Karpas-422 (cell line): ENCODE results near the gene TMUB2. TPM values are rescaled to one million over a fixed set of nuclear protein-coding genes. Genes with fewer than 3 reads are reported as not detected.
A peak's percentile ranks its signal among the peaks of the same experiment; 100 is the strongest.
"Not testable (repeated sequence)": the region's sequence is repeated elsewhere in the genome, so short reads cannot be mapped to it uniquely, and the experiment has no call there.

Experiments used
- DNase-seq: peaks from one replicate; pipeline ENCODE4 v3.0.0-alpha.2; 2015
- H2AFZ ChIP-seq: fragments of 200-600 bp; sonication (generic); 2 replicates; pipeline ENCODE4 v1.6.1; 2014; ENCODE audit warnings: antibody characterized with exemption, low read length, mixed read lengths
- H3K27ac ChIP-seq: fragments of 200-600 bp; sonication (generic); 2 replicates; pipeline ENCODE4 v1.5.1; 2014; ENCODE audit warnings: mild to moderate bottlenecking, low read length, moderate library complexity
- H3K27me3 ChIP-seq: fragments of 200-600 bp; sonication (generic); 2 replicates; pipeline ENCODE4 v1.6.1; 2014; ENCODE audit warnings: low read length, mixed read lengths
- H3K36me3 ChIP-seq: fragments of 200-600 bp; sonication (generic); 2 replicates; pipeline ENCODE4 v1.6.1; 2014; ENCODE audit warnings: low read length, mixed read lengths; ENCODE audit not compliant: insufficient read depth
- H3K4me1 ChIP-seq: fragments of 200-600 bp; sonication (generic); 2 replicates; pipeline ENCODE4 v1.6.1; 2014; ENCODE audit warnings: mild to moderate bottlenecking, low read length, mixed read lengths
- H3K4me2 ChIP-seq: fragments of 200-600 bp; sonication (generic); 2 replicates; pipeline ENCODE4 v1.6.1; 2014; ENCODE audit warnings: low read length, low read depth, mild to moderate bottlenecking; ENCODE audit not compliant: poor library complexity, severe bottlenecking
- H3K4me3 ChIP-seq: fragments of 200-600 bp; sonication (generic); 2 replicates; pipeline ENCODE4 v1.5.1; 2014; ENCODE audit warnings: mild to moderate bottlenecking, antibody characterized with exemption, low read length, mixed read lengths
- H3K79me2 ChIP-seq: fragments of 200-600 bp; sonication (generic); 2 replicates; pipeline ENCODE4 v1.6.1; 2014; ENCODE audit warnings: mild to moderate bottlenecking, low read length, mixed read lengths
- H3K9ac ChIP-seq: fragments of 200-600 bp; sonication (generic); 2 replicates; pipeline ENCODE4 v1.6.0; 2014; ENCODE audit warnings: low read length
- H3K9me2 ChIP-seq: fragments of 200-600 bp; sonication (generic), shearing (Covaris generic); replicated peaks from 2 replicates; pipeline ENCODE4 v1.6.0; 2014; ENCODE audit warnings: mild to moderate bottlenecking, low read length, moderate library complexity; ENCODE audit not compliant: insufficient read depth
- H3K9me3 ChIP-seq: fragments of 300-700, 200-600 bp; sonication (generic); 2 replicates; pipeline ENCODE4 v1.6.1; 2014; ENCODE audit warnings: low read length, mixed read lengths
- H4K20me1 ChIP-seq: fragments of 200-600 bp; sonication (generic); 2 replicates; pipeline ENCODE4 v1.6.1; 2014; ENCODE audit warnings: mild to moderate bottlenecking, antibody characterized with exemption, low read length, low read depth; ENCODE audit not compliant: insufficient read depth
- total RNA-seq: library from RNA; depleted of rRNA; stranded (reverse); fragments of >200 nt; shearing (Covaris generic); gene quantifications from 2 replicates; pipeline ENCODE4 v1.2.3, GENCODE V29; 2014; ENCODE audit warnings: low replicate concordance; rRNA removed

Gene TMUB2
- total RNA-seq = 29.3 and 36.5 TPM in 2 replicates

DNA sequence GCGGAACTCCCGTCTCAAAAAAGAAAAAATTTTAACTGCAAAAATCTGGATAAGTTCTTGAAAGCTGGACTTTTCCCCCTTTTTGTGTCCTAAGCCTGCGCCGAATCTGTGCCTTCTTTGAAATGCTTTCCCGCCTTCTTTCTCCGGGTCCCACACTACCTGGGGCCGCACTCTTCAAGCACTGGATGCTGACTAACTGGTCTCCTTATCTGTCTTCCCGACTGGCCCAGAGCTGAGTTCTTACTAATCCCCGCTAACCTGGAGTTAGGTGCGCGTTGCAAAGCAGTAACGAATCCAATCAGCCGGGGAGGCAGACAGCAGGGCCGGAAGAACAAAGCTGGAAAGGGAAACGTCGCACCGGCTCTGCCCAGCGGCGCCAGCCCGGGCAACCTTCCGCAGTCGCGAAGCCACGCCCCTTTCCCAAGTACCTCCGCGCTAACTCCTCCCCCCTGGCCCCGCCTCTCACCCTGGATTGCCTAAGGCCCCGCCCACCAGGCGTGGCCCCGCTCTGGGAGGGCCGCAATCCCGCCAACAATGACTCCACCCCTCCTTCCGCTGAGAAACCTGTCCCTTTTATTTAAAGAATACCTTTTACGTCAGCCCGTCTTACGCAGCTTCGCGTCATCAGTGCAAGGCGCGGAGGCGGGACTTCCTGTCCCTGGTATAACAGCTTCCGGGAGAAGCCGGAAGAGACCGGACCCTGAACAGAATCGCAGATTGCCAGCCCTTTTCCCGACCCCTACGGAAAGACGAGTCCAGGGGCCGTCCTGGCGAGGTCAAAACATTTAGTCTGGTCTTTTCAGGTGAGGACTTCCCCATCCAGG lies at the start of gene TMUB2:
TSS of gene TMUB2 (plus strand) at position 666 of the 824 bp plus-strand sequence. CDS start 737 bp downstream, outside the sequence.
- H3K27me3 ChIP-seq = no peaks in the 10 kb centered on the region
- no peaks in the 10 kb centered on the region for H3K9me3 ChIP-seq
- peaks cover 61% of the 10 kb centered on the region for H3K79me2 ChIP-seq
- H3K4me3 ChIP-seq = peak within 1 kb of the TSS; percentile 99
- 0 out of 2 replicates have a peak, but pooled peaks cover 8% of the 10 kb centered on the region for H3K36me3 ChIP-seq
- H4K20me1 ChIP-seq = no peaks in the 10 kb centered on the region
- peak within 1 kb of the TSS; percentile 87 for H3K4me2 ChIP-seq
- peak within 1 kb of the TSS; percentile 95 for H3K9ac ChIP-seq
- DNase-seq = peak; percentile 100
- peaks cover 23% of the 10 kb centered on the region for H3K4me1 ChIP-seq
- H3K27ac ChIP-seq = peak within 1 kb of the TSS; percentile 75
- peak within 1 kb of the TSS; percentile 92; the same call in 1 of the 2 replicates for H2AFZ ChIP-seq
- H3K9me2 ChIP-seq = no peaks in the 10 kb centered on the region

DNA sequence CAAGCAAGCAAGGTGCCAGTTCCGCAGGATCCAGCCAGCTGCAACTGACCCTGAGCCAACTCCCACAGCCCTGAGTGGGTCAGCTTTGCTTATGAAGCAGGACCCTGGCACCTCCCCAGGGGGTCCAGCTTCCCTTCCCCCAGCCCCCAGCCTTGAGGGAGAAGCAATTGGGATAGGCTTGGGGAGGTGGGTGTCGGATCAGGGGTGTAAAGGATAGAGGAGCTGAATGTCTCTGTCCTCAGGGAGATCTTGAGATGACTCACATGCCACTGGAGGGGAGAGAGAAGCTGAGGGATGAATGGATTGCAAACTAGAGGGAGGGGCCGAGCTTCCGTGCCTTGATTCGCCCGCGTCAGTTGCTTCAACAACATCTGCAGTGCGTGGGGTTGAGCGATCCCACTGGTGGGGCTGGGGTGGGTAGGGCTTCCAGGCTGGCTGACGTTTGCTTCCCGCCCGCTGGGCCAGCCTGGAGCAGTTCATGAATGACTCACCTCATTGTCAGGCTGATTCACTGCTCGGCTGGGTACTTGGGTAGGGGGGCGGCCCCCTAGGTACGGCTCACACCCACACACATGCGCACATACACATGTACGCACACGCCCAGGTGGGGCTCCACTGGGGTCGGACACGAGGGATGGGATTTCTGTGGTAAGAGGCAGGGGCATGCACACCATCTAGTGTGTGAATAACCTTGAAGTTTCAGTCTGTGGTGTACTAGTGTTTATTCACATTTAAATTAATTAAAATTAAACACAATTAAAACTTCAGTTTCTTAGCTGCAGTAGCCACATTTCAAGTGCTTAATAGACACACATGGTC lies 48.7 kb upstream of the TMUB2 start:
- Histone ChIP-seq H3K36me3 (no peaks in the 10 kb centered on the region), H3K9ac (no peak overlapping the region), H3K27ac (no peak overlapping the region), H3K9me3 (no peaks in the 10 kb centered on the region), H3K79me2 (peaks cover 13% of the 10 kb centered on the region), H3K4me2 (no peak overlapping the region), H3K4me1 (peaks cover 11% of the 10 kb centered on the region), H3K27me3 (no peaks in the 10 kb centered on the region), H2AFZ (no peak overlapping the region), H4K20me1 (no peaks in the 10 kb centered on the region), H3K9me2 (no peaks in the 10 kb centered on the region), H3K4me3 (no peak overlapping the region)
- DNase-seq = no peak

DNA sequence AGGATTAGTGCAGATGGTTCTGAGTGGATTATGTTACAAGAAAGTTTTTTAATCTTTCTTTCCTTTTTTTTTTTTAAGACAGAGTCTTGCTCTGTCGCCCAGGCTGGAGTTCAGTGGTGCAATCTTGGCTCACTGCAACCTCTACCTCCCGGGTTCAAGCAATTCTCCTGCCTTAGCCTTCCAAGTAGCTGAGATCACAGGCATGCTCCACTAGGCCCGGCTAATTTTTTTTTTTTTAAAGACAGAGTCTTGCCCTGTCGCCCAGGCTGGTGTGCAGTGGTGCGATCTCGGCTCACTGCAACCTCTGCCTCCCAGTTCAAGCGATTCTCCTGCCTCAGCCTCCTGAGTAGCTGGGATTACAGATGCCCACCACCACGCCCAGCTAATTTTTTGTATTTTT lies 42.9 kb upstream of the TMUB2 start:
- H3K9me3 ChIP-seq, H2AFZ ChIP-seq, DNase-seq, H3K4me2 ChIP-seq, H3K27ac ChIP-seq, H3K4me3 ChIP-seq, H3K9me2 ChIP-seq, H3K9ac ChIP-seq, H3K27me3 ChIP-seq, H3K36me3 ChIP-seq, H4K20me1 ChIP-seq: not testable (repeated sequence)
- Histone ChIP-seq H3K4me1 (peaks cover 11% of the 10 kb centered on the region), H3K79me2 (peaks cover 23% of the 10 kb centered on the region)

DNA sequence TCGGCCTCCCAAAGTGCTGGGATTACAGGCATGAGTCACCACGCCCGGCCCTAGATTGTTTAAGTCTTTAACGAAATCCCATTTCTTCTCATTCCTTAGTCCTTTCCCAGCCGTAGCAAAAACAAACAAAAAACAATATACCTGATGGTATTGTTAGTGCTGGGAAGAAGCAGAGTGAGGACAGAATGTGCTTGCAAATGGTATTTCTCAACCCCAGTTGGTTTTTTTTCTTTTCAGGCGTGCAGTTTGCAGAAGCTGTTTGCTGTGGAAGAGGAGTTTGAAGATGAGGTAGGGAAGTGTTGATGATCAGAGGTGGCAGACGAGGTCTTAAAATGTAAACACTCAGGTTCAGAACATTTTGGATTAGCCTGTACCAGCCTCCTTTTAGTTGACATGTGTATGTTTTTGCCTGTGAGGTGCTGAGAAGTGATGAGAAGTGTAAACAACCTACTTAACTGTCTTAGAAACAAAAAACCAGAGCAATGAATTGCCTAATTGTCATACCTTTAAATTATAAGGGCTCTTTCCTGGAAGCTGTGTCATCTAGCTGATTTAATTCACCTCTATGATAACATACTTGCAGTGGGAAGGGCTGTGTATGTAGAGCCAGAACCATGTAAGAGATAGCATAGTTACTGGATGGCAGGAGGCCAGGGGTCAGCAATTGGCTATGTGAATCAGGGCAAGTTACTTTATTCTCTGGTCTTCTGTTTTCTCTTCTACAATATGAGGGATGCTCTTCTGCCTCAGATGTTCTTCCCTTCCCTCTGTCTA lies 41.6 kb upstream of the TMUB2 start:
- Histone ChIP-seq H3K4me3 (no peak overlapping the region), H4K20me1 (no peaks in the 10 kb centered on the region), H3K27me3 (no peaks in the 10 kb centered on the region)

DNA sequence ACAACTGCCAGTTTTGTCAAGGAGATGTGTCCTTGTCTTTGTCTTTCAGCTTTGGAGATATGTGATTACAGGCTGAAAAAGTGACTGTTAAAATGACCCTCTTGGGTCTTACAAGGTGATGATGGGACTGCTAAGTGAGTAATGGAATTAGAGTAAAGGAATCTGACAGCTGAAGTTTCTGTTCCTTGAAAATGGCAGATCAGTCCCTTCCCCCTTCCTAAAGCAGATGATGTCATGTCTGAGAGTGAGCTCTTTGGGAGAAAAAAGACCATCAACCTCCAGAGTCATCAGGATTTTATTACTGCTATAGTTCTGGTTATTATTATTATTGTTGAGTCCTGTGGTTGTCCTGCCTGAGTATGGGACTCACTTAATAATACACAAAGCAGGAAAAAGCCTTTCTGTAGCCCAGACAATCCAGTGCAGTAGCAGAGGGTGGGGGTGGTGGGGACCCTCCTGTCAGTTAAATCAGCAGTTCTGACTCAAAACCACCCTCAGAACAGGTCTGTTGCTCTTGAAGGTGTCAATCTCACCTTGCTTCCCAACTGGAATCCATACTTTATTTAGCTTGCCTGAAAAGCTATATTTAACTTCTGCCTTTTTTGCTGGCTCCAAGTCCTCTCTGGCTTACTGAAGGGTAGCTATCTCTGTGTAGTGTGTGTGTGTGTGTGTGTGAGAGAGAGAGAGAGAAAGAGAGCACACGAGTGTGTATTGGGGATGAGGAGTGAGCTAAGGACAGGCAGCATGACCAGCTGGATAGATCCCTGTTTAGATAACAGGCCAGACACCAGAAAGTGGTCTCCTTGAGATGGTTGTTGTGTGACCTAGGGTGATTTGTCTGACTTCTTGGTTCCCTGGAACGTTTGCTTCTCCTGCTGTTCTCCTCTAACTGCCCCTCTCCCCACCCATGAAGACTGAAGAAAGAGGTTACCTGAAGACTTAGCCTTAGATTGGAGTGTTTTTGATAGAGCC lies 40.1 kb upstream of the TMUB2 start:
- Histone ChIP-seq H3K4me2 (no peak overlapping the region), H3K9me2 (no peaks in the 10 kb centered on the region), H3K36me3 (peaks cover 13% of the 10 kb centered on the region)

More for the DNA sequence above, 41.6 kb upstream of the TMUB2 start:
- H3K36me3 ChIP-seq = peaks cover 9% of the 10 kb centered on the region
- H2AFZ ChIP-seq = no peak overlapping the region
- H3K79me2 ChIP-seq = peaks cover 31% of the 10 kb centered on the region
- H3K9me2 ChIP-seq = no peaks in the 10 kb centered on the region
- no peak overlapping the region for H3K9ac ChIP-seq
- no peak overlapping the region for H3K27ac ChIP-seq
- peaks cover 11% of the 10 kb centered on the region for H3K4me1 ChIP-seq
- no peak for DNase-seq
- H3K4me2 ChIP-seq = no peak overlapping the region
- H3K9me3 ChIP-seq = no peaks in the 10 kb centered on the region

DNA sequence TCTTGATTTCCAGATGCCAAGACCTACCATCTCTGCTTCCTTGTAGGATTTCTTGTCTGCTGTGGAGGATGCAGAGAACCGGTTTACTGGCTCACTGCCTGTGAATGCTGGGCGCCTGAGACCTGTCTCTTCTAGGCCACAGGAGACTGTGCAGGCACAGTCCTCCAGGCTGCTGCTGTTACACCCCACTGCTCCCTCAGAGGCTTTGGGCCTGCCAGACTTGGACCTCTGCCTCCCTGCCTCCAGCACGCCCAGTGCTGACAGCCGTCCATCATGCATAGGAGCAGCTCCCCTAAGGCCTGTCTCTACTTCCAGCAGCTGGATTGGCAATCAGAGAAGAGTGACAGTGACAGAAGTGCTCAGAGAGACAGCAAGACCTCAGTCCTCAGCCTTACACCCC lies 39.0 kb upstream of the TMUB2 start:
- no peaks in the 10 kb centered on the region for H3K9me2 ChIP-seq
- H3K27ac ChIP-seq = no peak overlapping the region
- H3K9me3 ChIP-seq = no peaks in the 10 kb centered on the region
- DNase-seq = no peak
- no peak overlapping the region for H3K9ac ChIP-seq
- peaks cover 15% of the 10 kb centered on the region for H3K36me3 ChIP-seq
- no peaks in the 10 kb centered on the region for H4K20me1 ChIP-seq
- H3K27me3 ChIP-seq = no peaks in the 10 kb centered on the region
- no peak overlapping the region for H2AFZ ChIP-seq
- peaks cover 37% of the 10 kb centered on the region for H3K79me2 ChIP-seq
- no peak overlapping the region for H3K4me2 ChIP-seq
- H3K4me3 ChIP-seq = no peak overlapping the region
- peaks cover 2% of the 10 kb centered on the region for H3K4me1 ChIP-seq

More for the DNA sequence above, 40.1 kb upstream of the TMUB2 start:
- Histone ChIP-seq H4K20me1 (no peaks in the 10 kb centered on the region), H2AFZ (no peak overlapping the region), H3K9me3 (no peaks in the 10 kb centered on the region), H3K4me3 (no peak overlapping the region), H3K27ac (no peak overlapping the region), H3K79me2 (peaks cover 44% of the 10 kb centered on the region), H3K4me1 (peaks cover 6% of the 10 kb centered on the region), H3K9ac (no peak overlapping the region), H3K27me3 (no peaks in the 10 kb centered on the region)
- DNase-seq = no peak

DNA sequence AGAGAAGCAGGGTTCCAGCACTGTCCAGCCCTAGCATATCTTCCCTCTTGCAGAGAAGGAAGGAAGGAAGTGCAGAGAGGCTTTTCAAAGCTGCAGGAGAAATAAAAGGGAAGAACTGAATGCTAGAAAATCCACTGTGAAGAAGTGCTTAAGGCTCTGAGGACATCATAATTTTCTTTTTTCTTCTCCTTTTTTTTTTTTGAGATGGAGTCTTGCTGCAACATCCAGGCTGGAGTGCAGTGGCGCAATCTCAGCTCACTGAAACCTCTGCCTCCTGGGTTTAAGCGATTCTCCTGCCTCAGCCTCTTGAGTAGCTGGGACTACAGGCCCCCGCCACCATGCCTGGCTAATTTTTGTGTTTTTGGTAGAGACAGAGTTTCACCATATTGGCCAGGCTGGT lies 37.7 kb upstream of the TMUB2 start:
- not testable (repeated sequence) for H3K4me1 ChIP-seq, H3K9me2 ChIP-seq, H2AFZ ChIP-seq, H3K9me3 ChIP-seq, H3K27ac ChIP-seq, H3K9ac ChIP-seq, H3K4me2 ChIP-seq, H3K4me3 ChIP-seq, H3K27me3 ChIP-seq, DNase-seq, H4K20me1 ChIP-seq
- peaks cover 16% of the 10 kb centered on the region for H3K36me3 ChIP-seq
- H3K79me2 ChIP-seq = peaks cover 27% of the 10 kb centered on the region
